ENCODE results near the gene NGF.

NGF gene

DNA sequence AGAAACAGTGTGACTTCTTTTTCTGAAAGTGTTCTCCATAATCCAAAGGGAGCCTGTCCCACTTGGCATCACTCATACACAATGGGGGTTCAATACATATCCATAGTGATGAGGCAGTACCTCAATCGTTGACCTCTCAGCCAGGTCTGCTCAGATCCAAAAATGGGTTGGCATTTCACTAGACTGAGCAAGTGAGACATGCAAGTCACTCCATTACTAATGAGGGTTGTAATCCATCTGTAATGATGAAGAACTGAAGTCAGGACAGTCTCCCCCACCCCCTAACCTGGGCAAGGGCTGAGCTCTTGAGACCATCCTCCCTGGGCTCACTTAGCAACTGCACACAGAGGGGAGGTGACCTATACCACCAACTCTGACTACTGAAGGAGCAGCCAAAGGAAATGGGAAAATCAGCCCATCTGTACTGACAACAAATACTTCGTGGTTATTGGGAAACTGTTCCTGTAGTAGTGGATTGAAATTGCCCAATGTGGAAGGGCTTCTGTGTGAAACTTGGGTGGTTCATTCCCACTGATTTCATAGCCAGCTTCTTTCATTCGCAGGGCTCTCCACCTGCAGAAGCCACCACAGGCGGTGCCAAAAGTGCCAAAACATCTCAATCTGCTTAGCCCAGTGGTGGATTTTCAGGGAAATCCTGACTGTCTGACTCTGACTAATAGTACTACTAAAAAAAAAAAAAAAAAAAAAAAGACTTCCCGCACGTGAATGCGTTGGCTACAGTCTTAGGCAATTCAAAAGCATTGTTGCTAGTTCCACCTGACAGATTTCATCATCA is 5.0 kb downstream of the NGF start:
- Histone ChIP-seq H3K4me3 (no peak overlapping the region), H3K27me3 (no peaks in the 10 kb centered on the region), H3K27ac (peak overlapping the region; percentile 74 to 81), H3K9me3 (no peaks in the 10 kb centered on the region), H3K4me1 (peaks cover 0 to 76% (median 51%) of the 10 kb centered on the region in 4 donors), H3K36me3 (no peaks in the 10 kb centered on the region)
- DNase-seq = peak; percentile 74 to 76
- intact Hi-C loops (cut with DNase I; ENCODE audit: low total_unique reads) = loop anchor here (10.0 kb wide), 2 partner anchors 198 to 422 kb away; no protein-coding TSS in a partner anchor
- TF ChIP-seq, protein P1, sequence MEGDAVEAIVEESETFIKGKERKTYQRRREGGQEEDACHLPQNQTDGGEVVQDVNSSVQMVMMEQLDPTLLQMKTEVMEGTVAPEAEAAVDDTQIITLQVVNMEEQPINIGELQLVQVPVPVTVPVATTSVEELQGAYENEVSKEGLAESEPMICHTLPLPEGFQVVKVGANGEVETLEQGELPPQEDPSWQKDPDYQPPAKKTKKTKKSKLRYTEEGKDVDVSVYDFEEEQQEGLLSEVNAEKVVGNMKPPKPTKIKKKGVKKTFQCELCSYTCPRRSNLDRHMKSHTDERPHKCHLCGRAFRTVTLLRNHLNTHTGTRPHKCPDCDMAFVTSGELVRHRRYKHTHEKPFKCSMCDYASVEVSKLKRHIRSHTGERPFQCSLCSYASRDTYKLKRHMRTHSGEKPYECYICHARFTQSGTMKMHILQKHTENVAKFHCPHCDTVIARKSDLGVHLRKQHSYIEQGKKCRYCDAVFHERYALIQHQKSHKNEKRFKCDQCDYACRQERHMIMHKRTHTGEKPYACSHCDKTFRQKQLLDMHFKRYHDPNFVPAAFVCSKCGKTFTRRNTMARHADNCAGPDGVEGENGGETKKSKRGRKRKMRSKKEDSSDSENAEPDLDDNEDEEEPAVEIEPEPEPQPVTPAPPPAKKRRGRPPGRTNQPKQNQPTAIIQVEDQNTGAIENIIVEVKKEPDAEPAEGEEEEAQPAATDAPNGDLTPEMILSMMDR (IDR thresholded peaks at IDR 0.05) = no peak

DNA sequence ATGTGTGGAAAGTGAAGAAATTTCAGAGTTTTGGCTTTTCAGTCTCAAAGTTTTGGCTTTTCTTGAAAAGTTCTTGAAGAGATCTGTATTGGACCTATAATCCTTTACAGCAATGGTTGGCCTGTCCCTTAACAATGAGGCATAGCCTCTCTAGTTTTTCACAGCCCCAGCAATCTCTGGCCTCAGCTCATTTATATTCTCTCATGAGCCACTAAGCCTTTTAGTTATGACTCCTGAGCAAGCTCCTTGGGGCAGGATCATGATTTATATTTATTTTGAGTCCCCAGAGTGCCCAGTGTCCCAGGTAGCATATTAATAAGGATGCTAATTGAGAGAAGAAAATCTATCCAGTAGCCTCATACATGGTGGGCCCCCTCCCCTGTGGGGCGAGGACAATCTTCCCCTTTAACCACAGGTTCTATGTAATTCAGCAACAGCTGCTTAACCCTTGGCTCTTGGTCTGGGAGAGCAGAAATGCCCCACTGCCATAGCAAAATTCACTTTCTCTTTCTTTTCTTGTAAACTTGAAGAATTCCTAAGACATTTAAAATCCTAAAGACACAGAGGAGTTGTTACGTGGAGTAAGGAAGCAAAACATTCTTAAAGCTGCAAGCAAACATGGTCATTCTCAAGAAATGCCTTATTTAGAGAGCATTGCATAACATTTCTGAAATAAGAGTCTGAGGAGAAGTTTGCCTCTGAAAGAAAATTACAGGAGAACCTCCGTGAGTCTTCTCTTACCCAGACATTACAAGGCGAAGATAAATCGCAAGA is 6.3 kb downstream of the NGF start:
- H3K9me3 ChIP-seq = no peaks in the 10 kb centered on the region
- peaks cover 0 to 84% (median 48%) of the 10 kb centered on the region in 4 donors for H3K4me1 ChIP-seq
- intact Hi-C loops (cut with DNase I; ENCODE audit: low total_unique reads) = loop anchor here (10.0 kb wide), 2 partner anchors 197 to 423 kb away; no protein-coding TSS in a partner anchor
- H3K36me3 ChIP-seq = no peaks in the 10 kb centered on the region
- H3K4me3 ChIP-seq = peak overlapping the region; percentile 7 to 9
- no peaks in the 10 kb centered on the region for H3K27me3 ChIP-seq
- DNase-seq = no peak
- TF ChIP-seq, protein P1 (IDR thresholded peaks at IDR 0.05) = no peak
- H3K27ac ChIP-seq = peak overlapping the region; percentile 74 to 81

DNA sequence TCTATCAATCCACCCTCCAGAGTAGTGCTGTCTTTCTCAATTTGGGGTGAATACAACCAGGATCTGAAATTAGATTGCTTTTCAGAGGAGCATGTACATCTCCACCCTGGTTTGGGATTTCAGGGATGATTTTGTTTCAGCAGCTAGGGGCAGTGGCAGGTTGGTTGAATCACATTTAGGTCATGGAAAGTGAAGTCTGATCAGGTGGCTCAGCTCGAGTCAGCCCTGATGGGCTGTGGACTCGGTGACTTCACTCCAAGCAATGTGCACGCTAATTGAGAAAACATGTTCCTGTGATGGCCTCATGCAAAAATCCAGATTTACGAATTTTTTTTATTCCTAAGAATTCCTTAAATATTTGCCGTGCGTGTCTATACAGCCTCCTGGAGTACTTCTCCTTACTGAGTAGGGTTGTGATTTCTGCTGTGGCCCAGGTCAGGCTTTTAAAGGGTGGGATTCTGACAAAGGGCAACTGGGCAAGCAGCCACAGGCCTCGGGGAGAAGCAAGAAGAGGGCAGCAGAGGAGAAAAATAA is 7.5 kb downstream of the NGF start:
- peaks cover 0 to 82% (median 42%) of the 10 kb centered on the region in 4 donors for H3K4me1 ChIP-seq
- DNase-seq = peak in 1 of 2 donors; percentile 56
- no peak overlapping the region for H3K4me3 ChIP-seq
- H3K27ac ChIP-seq = peak overlapping the region; percentile 74 to 81
- no peaks in the 10 kb centered on the region for H3K36me3 ChIP-seq
- TF ChIP-seq, protein P1 (IDR thresholded peaks at IDR 0.05) = peak; percentile 28 to 35
- H3K9me3 ChIP-seq = no peaks in the 10 kb centered on the region
- intact Hi-C loops (cut with DNase I; ENCODE audit: low total_unique reads) = loop anchor here (10.0 kb wide), 2 partner anchors 196 to 424 kb away; no protein-coding TSS in a partner anchor
- H3K27me3 ChIP-seq = no peaks in the 10 kb centered on the region

DNA sequence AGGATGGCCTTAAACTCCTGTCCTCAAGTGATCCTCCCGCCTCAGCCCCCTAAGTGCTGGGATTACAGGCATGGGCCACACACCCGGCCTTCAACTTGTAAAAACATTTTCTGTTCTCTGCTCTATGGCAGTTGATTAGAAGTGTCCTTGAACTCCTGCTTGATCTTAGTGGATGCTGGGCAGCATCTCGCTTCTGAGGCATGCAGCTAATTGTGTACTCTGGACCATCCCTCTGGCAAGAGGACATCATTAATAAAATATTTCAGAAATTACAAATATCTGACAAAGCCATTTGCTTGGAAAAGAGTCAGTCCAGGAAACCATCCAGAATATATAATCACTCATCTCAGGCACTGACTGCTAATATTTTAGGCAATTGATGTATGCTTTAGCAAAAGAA is 8.1 kb downstream of the NGF start:
- Histone ChIP-seq H3K4me1 (peaks cover 0 to 77% (median 42%) of the 10 kb centered on the region in 4 donors), H3K27me3 (no peaks in the 10 kb centered on the region)
- DNase-seq = no peak

DNA sequence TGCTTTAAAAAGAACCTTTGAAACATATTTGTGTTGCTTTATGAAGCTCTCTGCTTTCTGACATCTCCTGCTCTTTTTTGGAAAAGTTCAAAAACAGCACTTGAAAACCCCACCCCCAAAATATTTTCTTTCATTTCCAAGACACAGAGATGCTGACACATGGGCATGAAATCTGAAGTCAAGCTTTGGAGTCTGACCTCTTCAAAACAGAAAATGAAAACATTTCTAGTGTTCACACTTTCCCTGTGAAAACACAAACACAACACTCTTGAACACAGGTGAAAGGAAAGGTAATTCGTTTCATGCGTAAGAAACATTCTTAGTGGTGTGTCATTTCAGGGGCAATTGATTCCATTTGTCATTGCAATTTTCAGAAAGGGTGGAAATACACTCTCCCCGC is 10.8 kb downstream of the NGF start:
- Histone ChIP-seq H3K9me3 (no peaks in the 10 kb centered on the region), H3K27ac (peak overlapping the region in 1 of 2 donors; percentile 55), H3K4me1 (peaks cover 0 to 52% (median 24%) of the 10 kb centered on the region in 4 donors), H3K4me3 (no peak overlapping the region), H3K36me3 (no peaks in the 10 kb centered on the region), H3K27me3 (no peaks in the 10 kb centered on the region)
- TF ChIP-seq, protein P1 (IDR thresholded peaks at IDR 0.05) = no peak
- intact Hi-C loops (cut with DNase I; ENCODE audit: low total_unique reads) = no loop called here
- DNase-seq = no peak

More for the DNA sequence above, 8.1 kb downstream of the NGF start:
- intact Hi-C loops (cut with DNase I; ENCODE audit: low total_unique reads) = loop anchor here (10.0 kb wide), 2 partner anchors 195 to 425 kb away; no protein-coding TSS in a partner anchor
- Histone ChIP-seq H3K27ac (peak overlapping the region; percentile 74 to 81), H3K9me3 (no peaks in the 10 kb centered on the region), H3K4me3 (no peak overlapping the region), H3K36me3 (no peaks in the 10 kb centered on the region)
- TF ChIP-seq, protein P1 (IDR thresholded peaks at IDR 0.05) = no peak

Data from tibial artery (tissue), 4 donors.